Gastroesophageal sphincter (tissue), 4 donors: ENCODE data around the gene ADAMTS12. TPM values are rescaled to one million over a fixed set of nuclear protein-coding genes. Genes with fewer than 3 reads are reported as not detected.

ENCODE experiments used
- ATAC-seq: fragments of 150-250 bp; one replicate; pipeline ENCODE4 v1.9.1; 2016; ENCODE audit warnings: mild to moderate bottlenecking, moderate library complexity
- H3K27ac ChIP-seq, 4 donors: fragments of 200-600 bp; sonication (generic) in 3 of 4; 1 replicate in 3 of 4; 2 replicates in 1 of 4; pipeline ENCODE4 v1.5.1; 2016 to 2019
- H3K27me3 ChIP-seq: fragments of 200-600 bp; sonication (generic); one replicate; pipeline ENCODE4 v1.5.1; 2019
- H3K36me3 ChIP-seq, 2 donors: fragments of 200-600 bp; sonication (generic); one replicate each; pipeline ENCODE4 v1.5.1; 2019; ENCODE audit warnings: control low read depth in 1 of 2
- H3K4me1 ChIP-seq, 3 donors: fragments of 200-600 bp; sonication (generic); 1 replicate in 2 of 3; 2 replicates in 1 of 3; pipeline ENCODE4 v1.5.1; 2016 to 2019; ENCODE audit warnings: control low read depth in 2 of 3
- H3K4me3 ChIP-seq, 2 donors: fragments of 200-600 bp; sonication (generic); one replicate each; pipeline ENCODE4 v1.5.1; 2019; ENCODE audit warnings: mild to moderate bottlenecking in 1 of 2, moderate library complexity in 1 of 2
- H3K9me3 ChIP-seq, 3 donors: fragments of 200-600 bp; sonication (generic); one replicate each; pipeline ENCODE4 v1.5.1; 2017 to 2019; ENCODE audit warnings: control low read depth in 2 of 3
- EP300 ChIP-seq: sonication (generic); formaldehyde crosslinking; IDR thresholded peaks from one replicate; pipeline ENCODE4 v1.6.1; 2017; ENCODE audit warnings: antibody characterized with exemption, mild to moderate bottlenecking
- POLR2A ChIP-seq, 2 donors: fragments of 450-650 bp; IDR thresholded peaks; one replicate each; pipeline ENCODE4 v1.6.1; 2017; ENCODE audit warnings: antibody characterized with exemption in 2 of 2, mild to moderate bottlenecking in 2 of 2, moderate library complexity in 1 of 2
- POLR2AphosphoS5 ChIP-seq: sonication (generic); formaldehyde crosslinking; IDR thresholded peaks from one replicate; pipeline ENCODE4 v1.6.1; 2017; ENCODE audit warnings: antibody characterized with exemption
- WGBS, 2 donors: methylation state at CpG; one replicate each; pipeline ENCODE4 v1.1.5; 2018; ENCODE audit warnings: low coverage in 1 of 2; 5-methylcytosine and 5-hydroxymethylcytosine counted together
- total RNA-seq, 4 donors: library from RNA; depleted of rRNA; stranded (reverse); fragments of >200 nt; gene quantifications; one replicate each; pipeline ENCODE4 v1.1.0, GENCODE V29; 2016
- TF ChIP-seq, protein P1 (sequence below), 4 experiments: fragments of 200-600 bp in 2 of 4; fragments of 450-650 bp in 2 of 4; sonication (generic) in 1 of 4; IDR thresholded peaks; one replicate each; pipeline ENCODE4 v1.5.1; 2017 to 2019; ENCODE audit warnings: antibody characterized with exemption in 4 of 4, mild to moderate bottlenecking in 2 of 4, moderate library complexity in 2 of 4

The ADAMTS12 gene
- total RNA-seq, 4 donors from 2014 or later, result 2.6 to 6.5 (median 5.2) TPM

DNA sequence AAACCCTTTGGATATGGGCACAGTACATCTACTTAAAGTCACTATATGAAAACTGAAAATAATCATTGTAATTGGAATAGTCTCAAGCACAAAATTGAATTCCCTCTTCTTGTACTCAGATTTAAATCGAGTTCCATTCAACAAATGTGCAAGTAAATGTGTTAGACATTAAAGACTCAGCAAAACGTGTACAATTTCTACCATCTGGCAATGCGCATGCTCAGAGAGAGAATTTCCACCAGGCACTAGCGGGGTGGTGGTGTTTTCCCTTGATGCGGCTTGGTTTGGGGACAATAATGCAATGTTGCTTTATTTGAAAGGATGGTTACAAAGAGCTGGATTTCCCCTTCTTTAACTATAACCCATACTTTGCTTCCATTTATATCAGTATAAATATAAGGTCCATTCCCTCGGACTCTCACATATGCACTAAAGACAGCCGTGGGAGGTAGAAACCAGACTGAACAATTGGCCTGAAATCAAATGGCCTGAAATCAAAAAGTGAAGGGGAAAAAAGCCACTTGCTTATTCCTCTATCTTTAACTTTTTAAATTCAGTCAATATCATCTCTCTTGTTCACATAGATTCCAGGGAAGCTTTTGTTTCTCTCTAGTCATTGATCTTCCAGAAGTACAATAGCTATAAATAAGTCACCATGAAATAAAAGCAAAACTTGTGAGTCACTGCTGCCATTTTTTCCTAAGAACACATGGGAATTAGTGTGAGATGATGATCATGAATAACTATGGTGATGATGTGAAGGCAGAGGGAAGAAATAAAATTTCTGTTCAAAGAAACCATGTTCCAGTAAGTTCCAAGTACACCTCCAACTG is 59.2 kb downstream of the ADAMTS12 start:
- Histone ChIP-seq H3K4me3 (no peak overlapping the region), H3K27me3 (no peaks in the 10 kb centered on the region), H3K9me3 (no peaks in the 10 kb centered on the region), H3K4me1 (no peaks in the 10 kb centered on the region), H3K36me3 (no peaks in the 10 kb centered on the region), H3K27ac (no peak overlapping the region)
- WGBS, 2 donors, result 55 to 64% methylated on average over 7 of the region's 7 CpGs
- TF ChIP-seq, protein P1, sequence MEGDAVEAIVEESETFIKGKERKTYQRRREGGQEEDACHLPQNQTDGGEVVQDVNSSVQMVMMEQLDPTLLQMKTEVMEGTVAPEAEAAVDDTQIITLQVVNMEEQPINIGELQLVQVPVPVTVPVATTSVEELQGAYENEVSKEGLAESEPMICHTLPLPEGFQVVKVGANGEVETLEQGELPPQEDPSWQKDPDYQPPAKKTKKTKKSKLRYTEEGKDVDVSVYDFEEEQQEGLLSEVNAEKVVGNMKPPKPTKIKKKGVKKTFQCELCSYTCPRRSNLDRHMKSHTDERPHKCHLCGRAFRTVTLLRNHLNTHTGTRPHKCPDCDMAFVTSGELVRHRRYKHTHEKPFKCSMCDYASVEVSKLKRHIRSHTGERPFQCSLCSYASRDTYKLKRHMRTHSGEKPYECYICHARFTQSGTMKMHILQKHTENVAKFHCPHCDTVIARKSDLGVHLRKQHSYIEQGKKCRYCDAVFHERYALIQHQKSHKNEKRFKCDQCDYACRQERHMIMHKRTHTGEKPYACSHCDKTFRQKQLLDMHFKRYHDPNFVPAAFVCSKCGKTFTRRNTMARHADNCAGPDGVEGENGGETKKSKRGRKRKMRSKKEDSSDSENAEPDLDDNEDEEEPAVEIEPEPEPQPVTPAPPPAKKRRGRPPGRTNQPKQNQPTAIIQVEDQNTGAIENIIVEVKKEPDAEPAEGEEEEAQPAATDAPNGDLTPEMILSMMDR (IDR thresholded peaks at IDR 0.05), result no peak
- no peak for TF ChIP-seq EP300
- no peak for TF ChIP-seq POLR2AphosphoS5
- no peak for ATAC-seq

DNA sequence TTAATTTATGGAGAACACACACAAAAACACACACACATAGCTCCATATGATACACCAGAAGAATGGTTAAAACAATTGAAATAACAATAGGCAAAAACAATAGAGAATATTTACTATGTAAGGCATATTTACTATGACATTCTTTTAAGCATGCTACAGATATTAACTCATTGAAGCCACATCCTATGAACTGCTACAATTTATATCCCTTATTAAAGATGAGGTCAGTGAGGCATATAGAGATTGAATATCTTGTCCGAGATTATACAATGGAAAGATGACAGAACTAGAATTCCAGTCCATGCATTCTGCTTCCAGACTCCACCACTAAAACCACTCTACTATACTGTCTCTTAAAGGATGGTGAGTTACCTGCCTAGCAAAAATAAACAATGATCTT is 60.7 kb downstream of the ADAMTS12 start:
- Histone ChIP-seq H3K36me3 (no peaks in the 10 kb centered on the region), H3K4me1 (no peaks in the 10 kb centered on the region), H3K27me3 (no peaks in the 10 kb centered on the region), H3K9me3 (no peaks in the 10 kb centered on the region), H3K4me3 (no peak overlapping the region), H3K27ac (no peak overlapping the region)
- no peak for ATAC-seq
- TF ChIP-seq EP300 (no peak), POLR2A (IDR thresholded peaks at IDR 0.05) (no peak), POLR2AphosphoS5 (no peak)
- TF ChIP-seq, protein P1 (IDR thresholded peaks at IDR 0.05), result no peak
- 94 to 100% methylated on average over 1 of the region's 1 CpG for WGBS, 2 donors

DNA sequence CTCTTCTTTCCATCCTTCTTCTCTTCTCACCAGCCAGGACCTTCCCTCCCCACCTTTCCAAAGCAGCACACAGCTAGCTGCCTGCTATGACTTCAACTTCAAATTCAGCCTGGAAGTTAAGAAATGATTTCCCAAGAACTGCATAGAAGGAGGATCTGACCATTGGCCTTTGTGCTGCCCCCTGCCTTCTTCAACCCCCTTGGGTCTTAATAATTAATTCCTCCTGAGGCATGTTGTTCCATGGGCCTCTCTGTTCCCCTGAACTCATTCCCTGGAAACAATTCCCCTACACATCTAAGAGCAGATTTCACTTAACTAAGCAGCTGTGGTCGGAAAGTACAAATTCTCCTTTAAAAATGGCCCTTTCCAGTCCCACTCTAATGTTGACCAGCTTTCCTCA is 62.4 kb downstream of the ADAMTS12 start:
- H3K9me3 ChIP-seq, result no peaks in the 10 kb centered on the region
- no peak overlapping the region for H3K27ac ChIP-seq
- H3K36me3 ChIP-seq, result no peaks in the 10 kb centered on the region
- no peaks in the 10 kb centered on the region for H3K4me1 ChIP-seq
- ATAC-seq, result no peak
- no peaks in the 10 kb centered on the region for H3K27me3 ChIP-seq
- TF ChIP-seq POLR2AphosphoS5, result no peak
- TF ChIP-seq EP300, result no peak
- TF ChIP-seq, protein P1 (IDR thresholded peaks at IDR 0.05), result no peak
- no peak for TF ChIP-seq POLR2A (IDR thresholded peaks at IDR 0.05)
- H3K4me3 ChIP-seq, result no peak overlapping the region
- WGBS, 2 donors, result 75 to 100% methylated on average over 1 of the region's 1 CpG

DNA sequence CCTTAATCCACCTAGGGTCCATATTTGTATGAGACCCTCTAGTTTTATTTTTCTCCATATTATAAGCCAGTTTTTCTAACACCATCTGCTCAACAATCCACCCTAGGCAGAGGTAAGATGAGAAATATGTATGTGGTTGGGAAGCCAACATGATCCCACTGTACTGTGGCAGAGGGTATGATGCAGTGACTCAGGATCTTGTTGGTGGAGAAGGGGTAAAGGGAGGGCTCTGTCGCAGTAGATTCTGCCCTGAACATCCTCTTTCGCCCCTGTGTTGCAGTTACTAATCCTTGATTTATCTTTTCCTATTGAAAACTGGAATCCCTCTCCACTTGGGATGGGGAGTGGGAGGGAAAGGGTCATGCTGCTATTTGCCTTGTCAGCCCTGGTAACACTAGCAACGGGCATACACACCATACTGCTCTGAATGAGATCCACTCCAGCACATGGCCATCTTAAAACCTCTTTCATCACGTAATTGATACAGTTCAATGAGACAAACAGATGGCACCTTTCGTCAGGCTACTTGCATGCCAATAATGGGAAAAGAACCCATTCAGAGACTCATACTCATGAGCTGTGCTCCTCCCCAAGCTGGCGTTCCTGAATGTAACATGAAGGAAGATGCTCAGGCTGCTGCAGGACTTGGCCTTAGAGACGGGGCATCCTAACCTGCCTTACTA is 63.0 kb downstream of the ADAMTS12 start:
- Histone ChIP-seq H3K27ac (no peak overlapping the region), H3K9me3 (no peaks in the 10 kb centered on the region), H3K4me1 (no peaks in the 10 kb centered on the region), H3K36me3 (no peaks in the 10 kb centered on the region), H3K27me3 (no peaks in the 10 kb centered on the region), H3K4me3 (no peak overlapping the region)
- no peak for ATAC-seq
- TF ChIP-seq, protein P1 (IDR thresholded peaks at IDR 0.05), result no peak
- 83 to 100% methylated on average over 3 to 4 of the region's 7 CpGs for WGBS, 2 donors

DNA sequence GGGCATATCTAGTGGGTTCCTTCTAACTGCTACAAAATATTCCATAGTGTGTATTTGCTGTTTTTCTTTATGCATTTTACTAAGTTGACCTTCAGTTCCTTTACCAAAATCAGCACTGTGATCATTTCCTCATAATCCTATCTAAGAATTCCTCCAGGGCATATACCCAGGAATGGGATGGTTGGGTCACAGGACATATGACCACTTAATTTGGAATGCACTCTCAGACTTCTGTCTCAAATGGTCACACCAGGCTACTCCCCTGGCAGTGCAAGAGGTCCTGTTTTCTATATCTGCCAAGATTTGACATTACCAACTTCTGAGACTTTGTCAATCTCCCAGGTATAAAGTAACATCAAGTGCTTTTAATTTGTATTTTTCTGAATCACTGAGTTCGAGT is 63.9 kb downstream of the ADAMTS12 start:
- no peaks in the 10 kb centered on the region for H3K4me1 ChIP-seq
- no peak overlapping the region for H3K4me3 ChIP-seq
- H3K36me3 ChIP-seq, result no peaks in the 10 kb centered on the region
- H3K27ac ChIP-seq, result no peak overlapping the region
- H3K27me3 ChIP-seq, result no peaks in the 10 kb centered on the region
- no peaks in the 10 kb centered on the region for H3K9me3 ChIP-seq
- ATAC-seq, result no peak
- WGBS, 2 donors, result 67 to 69% methylated on average over 1 of the region's 1 CpG
- TF ChIP-seq POLR2AphosphoS5, result no peak
- TF ChIP-seq, protein P1 (IDR thresholded peaks at IDR 0.05), result no peak
